HCT116 (cell line): ENCODE results near the gene PLPP7. TPM values are rescaled to one million over a fixed set of nuclear protein-coding genes. Genes with fewer than 3 reads are reported as not detected.

ENCODE experiments used
- ATAC-seq: fragments of 200-7000 bp; cut with Tn5 transposase; 2 replicates; pipeline ENCODE4 v1.9.1; 2020; ENCODE audit warnings: mild to moderate bottlenecking, moderate library complexity
- BruUV-seq: library from RNA; stranded (reverse); fragments of 400-500 nt; replicated peaks from 2 replicates; lab custom pipeline; 2021; lab: Mats Ljungman, UMichigan
- CTCF ChIA-PET: fragments of 300-600 bp; sonication (Branson Sonifier 250); formaldehyde crosslinking; loops from one replicate; lab custom pipeline; 2021; ENCODE audit warnings: antibody characterized with exemption; lab: Charles Lee
- POLR2A ChIA-PET: fragments of 300-600, 350-600 bp; sonication (Branson Sonifier 250); formaldehyde crosslinking; loops from one replicate; lab custom pipeline; 2021; ENCODE audit warnings: antibody characterized with exemption; lab: Charles Lee
- RAD21 ChIA-PET, 2 experiments: fragments of 300-600 bp; sonication (Branson Sonifier 250); formaldehyde crosslinking; loops; one replicate each; lab custom pipeline; 2023; ENCODE audit warnings: low total read pairs in 2 of 2; ENCODE audit not compliant: uncharacterized antibody in 2 of 2, unreplicated experiment in 2 of 2, low non-redundant PET in 1 of 2; lab: Charles Lee
- DNase-seq: peaks from one replicate; pipeline ENCODE4 v3.0.0-alpha.2; 2010; ENCODE audit warnings: low read depth, low spot score
- H2AFZ ChIP-seq: fragments of 200-600 bp; shearing (Covaris generic), sonication (generic); 2 replicates; pipeline ENCODE4 v1.6.1; 2017; ENCODE audit warnings: low read depth, mixed run types, mixed read lengths, antibody characterized with exemption, low read length; ENCODE audit not compliant: poor library complexity, severe bottlenecking
- H3K27ac ChIP-seq: 2 replicates; pipeline ENCODE4 v1.5.1; 2012; ENCODE audit warnings: low read depth, low read length
- H3K27me3 ChIP-seq: fragments of 200-600 bp; sonication (generic); 2 replicates; pipeline ENCODE4 v1.6.1; 2016; ENCODE audit warnings: mixed run types, low read length, mixed read lengths; ENCODE audit not compliant: insufficient read depth
- H3K36me3 ChIP-seq, 2 experiments: fragments of 200-500 bp in 1 of 2; fragments of 200-600 bp in 1 of 2; sonication (Bioruptor generic) in 1 of 2; sonication (generic) in 1 of 2; 2 replicates each; pipeline versions ENCODE4 v1.5.1 to v1.6.1; 2014 to 2016; ENCODE audit warnings: low read length in 2 of 2, inconsistent platforms in 1 of 2, mixed read lengths in 1 of 2, mixed run types in 1 of 2; ENCODE audit not compliant: insufficient read depth in 2 of 2, control insufficient read depth in 1 of 2
- H3K4me1 ChIP-seq, 2 experiments: fragments of 200-600 bp in 1 of 2; sonication (generic) in 1 of 2; 2 replicates each; pipeline versions ENCODE4 v1.5.1 to v1.6.1; 2012 to 2017; ENCODE audit warnings: low read length in 2 of 2, inconsistent platforms in 1 of 2, mild to moderate bottlenecking in 1 of 2, mixed read lengths in 1 of 2, mixed run types in 1 of 2, moderate library complexity in 1 of 2; ENCODE audit not compliant: insufficient read depth in 2 of 2, control insufficient read depth in 1 of 2
- H3K4me2 ChIP-seq: fragments of 200-600 bp; sonication (generic); 2 replicates; pipeline ENCODE4 v1.6.1; 2017; ENCODE audit warnings: mixed run types, low read length, mixed read lengths
- H3K4me3 ChIP-seq, 2 experiments: fragments of 200-600 bp in 1 of 2; sonication (generic) in 1 of 2; replicated peaks in 1 of 2; 2 replicates each; pipeline ENCODE4 v1.5.1; 2011 to 2016; ENCODE audit warnings: low read length in 2 of 2, control low read depth in 1 of 2, low read depth in 1 of 2, mild to moderate bottlenecking in 1 of 2, mixed read lengths in 1 of 2, mixed run types in 1 of 2
- H3K79me2 ChIP-seq: fragments of 200-600 bp; sonication (generic); 2 replicates; pipeline ENCODE4 v1.6.1; 2017; ENCODE audit warnings: mild to moderate bottlenecking, mixed run types, low read length, moderate library complexity, mixed read lengths; ENCODE audit not compliant: insufficient read depth
- H3K9ac ChIP-seq: fragments of 200-600 bp; sonication (generic); 2 replicates; pipeline ENCODE4 v1.6.1; 2016; ENCODE audit warnings: low read length, mixed read lengths
- H3K9me2 ChIP-seq: fragments of 200-600 bp; sonication (generic), shearing (Covaris generic); 2 replicates; pipeline ENCODE4 v1.6.1; 2017; ENCODE audit warnings: mixed run types, mild to moderate bottlenecking, moderate library complexity; ENCODE audit not compliant: insufficient read depth
- H3K9me3 ChIP-seq, 2 experiments: fragments of 200-500 bp in 1 of 2; fragments of 200-600 bp in 1 of 2; sonication (Bioruptor generic) in 1 of 2; sonication (generic) in 1 of 2; 2 replicates each; pipeline ENCODE4 v1.6.1; 2014 to 2017; ENCODE audit warnings: low read length in 2 of 2, mixed read lengths in 2 of 2, inconsistent platforms in 1 of 2, low read depth in 1 of 2, mild to moderate bottlenecking in 1 of 2, mixed run types in 1 of 2, moderate library complexity in 1 of 2; ENCODE audit not compliant: control insufficient read depth in 1 of 2, insufficient read depth in 1 of 2
- H4K20me1 ChIP-seq: fragments of 200-600 bp; sonication (generic), shearing (Covaris generic); 2 replicates; pipeline ENCODE4 v1.6.1; 2017; ENCODE audit warnings: mixed run types, mild to moderate bottlenecking, moderate library complexity; ENCODE audit not compliant: insufficient read depth
- CBX3 ChIP-seq: IDR thresholded peaks from 2 replicates; pipeline ENCODE4 v1.6.1; 2012; ENCODE audit warnings: low read depth
- CEBPB ChIP-seq: IDR thresholded peaks from 2 replicates; pipeline ENCODE4 v1.6.1; 2012; ENCODE audit warnings: low read depth
- EGR1 ChIP-seq: IDR thresholded peaks from 2 replicates; pipeline ENCODE4 v1.6.1; 2012; ENCODE audit warnings: low read depth
- ELF1 ChIP-seq: IDR thresholded peaks from 2 replicates; pipeline ENCODE4 v1.6.1; 2012; ENCODE audit warnings: low read depth, borderline replicate concordance
- EZH2phosphoT487 ChIP-seq: fragments of 200-600 bp; IDR thresholded peaks from 2 replicates; pipeline ENCODE4 v1.6.1; 2018; ENCODE audit warnings: antibody characterized with exemption, borderline replicate concordance
- POLR2AphosphoS5 ChIP-seq: IDR thresholded peaks from 2 replicates; pipeline ENCODE4 v1.6.1; 2011; ENCODE audit warnings: mild to moderate bottlenecking, low read depth, low read length, moderate library complexity
- RAD21 ChIP-seq: IDR thresholded peaks from 2 replicates; pipeline ENCODE4 v1.6.1; 2012; ENCODE audit warnings: low read depth, mild to moderate bottlenecking
- SP1 ChIP-seq: IDR thresholded peaks from 2 replicates; pipeline ENCODE4 v1.6.1; 2012; ENCODE audit warnings: low read depth
- SRF ChIP-seq: IDR thresholded peaks from 2 replicates; pipeline ENCODE4 v1.6.1; 2012; ENCODE audit warnings: low read depth
- YY1 ChIP-seq: IDR thresholded peaks from 2 replicates; pipeline ENCODE4 v1.6.1; 2011; ENCODE audit warnings: low read length, low read depth, moderate library complexity, mild to moderate bottlenecking; ENCODE audit not compliant: insufficient replicate concordance; ENCODE audit errors: extremely low read depth
- ZFX ChIP-seq: fragments of 450-650 bp; IDR thresholded peaks from 2 replicates; pipeline ENCODE4 v1.6.1; 2017
- ZNF274 ChIP-seq: fragments of 200-500 bp; sonication (Bioruptor generic); IDR thresholded peaks from 2 replicates; pipeline ENCODE4 v1.6.1; 2014; ENCODE audit warnings: mild to moderate bottlenecking, low read depth, low read length, inconsistent platforms
- intact Hi-C: fragments of 100-400 bp; cut with micrococcal nuclease; formaldehyde crosslinking; loops from 2 replicates; pipeline ENCODE4 v1.10.0; 2022
- total RNA-seq: library from RNA; stranded (reverse); gene quantifications from one replicate; pipeline ENCODE4 v1.2.1, GENCODE V29; 2021; ENCODE audit not compliant: unreplicated experiment
- TF ChIP-seq, protein P1 (sequence below), 3 experiments: fragments of 200-600 bp in 1 of 3; sonication (generic) in 1 of 3; IDR thresholded peaks in 2 of 3; conservative IDR thresholded peaks in 1 of 3; 2 replicates each; pipeline ENCODE4 v1.5.1; 2012 to 2017; ENCODE audit warnings: low read depth in 2 of 3, low read length in 2 of 3, antibody characterized with exemption in 1 of 3, borderline replicate concordance in 1 of 3, control low read depth in 1 of 3, mild to moderate bottlenecking in 1 of 3, mixed read lengths in 1 of 3, mixed run types in 1 of 3, moderate library complexity in 1 of 3; ENCODE audit not compliant: insufficient read depth in 1 of 3
- TF ChIP-seq, protein P2 (sequence below): IDR thresholded peaks from 2 replicates; pipeline ENCODE4 v1.6.1; 2012
- TF ChIP-seq, protein P3 (sequence below): IDR thresholded peaks from 2 replicates; pipeline ENCODE4 v1.6.1; 2012

PLPP7 gene
- total RNA-seq, 1 experiment from 2014 or later = 0.37 TPM

DNA sequence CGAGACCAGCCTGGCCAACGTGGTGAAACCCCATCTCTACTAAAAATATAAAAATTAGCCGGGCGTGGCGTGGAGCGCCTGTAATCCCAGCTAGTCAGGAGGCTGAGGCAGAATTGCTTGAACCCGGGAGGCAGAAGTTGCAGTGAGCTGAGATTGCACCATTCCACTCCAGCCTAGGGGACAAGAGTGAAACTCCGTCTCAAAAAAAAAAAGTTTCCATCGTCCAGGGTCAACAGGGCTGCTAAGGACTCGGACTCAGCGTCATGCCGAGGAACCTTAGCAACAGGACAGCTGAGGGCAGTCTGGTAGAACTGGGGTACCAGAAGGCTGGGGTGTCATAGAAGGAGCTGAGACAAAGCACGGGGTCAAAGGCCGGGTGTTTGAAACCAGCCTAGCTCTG lies 34.9 kb upstream of the PLPP7 start:
- POLR2A ChIA-PET = no interaction called here
- H3K9ac ChIP-seq = no peak overlapping the region
- CTCF ChIA-PET = no interaction called here
- no peak for ATAC-seq
- RAD21 ChIA-PET = no interaction called here
- no peaks in the 10 kb centered on the region for H3K79me2 ChIP-seq
- no TSS peak for BruUV-seq
- H3K27me3 ChIP-seq = no peaks in the 10 kb centered on the region
- no peaks in the 10 kb centered on the region for H3K9me2 ChIP-seq
- H3K36me3 ChIP-seq = no peaks in the 10 kb centered on the region
- no peaks in the 10 kb centered on the region for H4K20me1 ChIP-seq
- TF ChIP-seq, protein P1, sequence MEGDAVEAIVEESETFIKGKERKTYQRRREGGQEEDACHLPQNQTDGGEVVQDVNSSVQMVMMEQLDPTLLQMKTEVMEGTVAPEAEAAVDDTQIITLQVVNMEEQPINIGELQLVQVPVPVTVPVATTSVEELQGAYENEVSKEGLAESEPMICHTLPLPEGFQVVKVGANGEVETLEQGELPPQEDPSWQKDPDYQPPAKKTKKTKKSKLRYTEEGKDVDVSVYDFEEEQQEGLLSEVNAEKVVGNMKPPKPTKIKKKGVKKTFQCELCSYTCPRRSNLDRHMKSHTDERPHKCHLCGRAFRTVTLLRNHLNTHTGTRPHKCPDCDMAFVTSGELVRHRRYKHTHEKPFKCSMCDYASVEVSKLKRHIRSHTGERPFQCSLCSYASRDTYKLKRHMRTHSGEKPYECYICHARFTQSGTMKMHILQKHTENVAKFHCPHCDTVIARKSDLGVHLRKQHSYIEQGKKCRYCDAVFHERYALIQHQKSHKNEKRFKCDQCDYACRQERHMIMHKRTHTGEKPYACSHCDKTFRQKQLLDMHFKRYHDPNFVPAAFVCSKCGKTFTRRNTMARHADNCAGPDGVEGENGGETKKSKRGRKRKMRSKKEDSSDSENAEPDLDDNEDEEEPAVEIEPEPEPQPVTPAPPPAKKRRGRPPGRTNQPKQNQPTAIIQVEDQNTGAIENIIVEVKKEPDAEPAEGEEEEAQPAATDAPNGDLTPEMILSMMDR (IDR thresholded peaks at IDR 0.05 in 2 of 3, conservative IDR thresholded peaks at IDR 0.05 in 1 of 3; ENCODE audit: borderline replicate concordance in 1 of 3, insufficient read depth in 1 of 3, low read depth in 2 of 3, low read length in 2 of 3) = no peak
- TF ChIP-seq, protein P2, sequence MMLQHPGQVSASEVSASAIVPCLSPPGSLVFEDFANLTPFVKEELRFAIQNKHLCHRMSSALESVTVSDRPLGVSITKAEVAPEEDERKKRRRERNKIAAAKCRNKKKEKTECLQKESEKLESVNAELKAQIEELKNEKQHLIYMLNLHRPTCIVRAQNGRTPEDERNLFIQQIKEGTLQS = no peak
- TF ChIP-seq RAD21 (no peak), CEBPB (no peak), CBX3 (no peak), EZH2phosphoT487 (no peak)
- DNase-seq = no peak
- intact Hi-C loops = no loop called here
- no peak overlapping the region for H2AFZ ChIP-seq
- no peak overlapping the region for H3K4me2 ChIP-seq
- no peaks in the 10 kb centered on the region for H3K9me3 ChIP-seq
- peaks cover 0 to 4% of the 10 kb centered on the region in 2 experiments; a peak in 1 of 4 replicates for H3K4me1 ChIP-seq
- no peak overlapping the region for H3K27ac ChIP-seq
- no peak overlapping the region for H3K4me3 ChIP-seq

DNA sequence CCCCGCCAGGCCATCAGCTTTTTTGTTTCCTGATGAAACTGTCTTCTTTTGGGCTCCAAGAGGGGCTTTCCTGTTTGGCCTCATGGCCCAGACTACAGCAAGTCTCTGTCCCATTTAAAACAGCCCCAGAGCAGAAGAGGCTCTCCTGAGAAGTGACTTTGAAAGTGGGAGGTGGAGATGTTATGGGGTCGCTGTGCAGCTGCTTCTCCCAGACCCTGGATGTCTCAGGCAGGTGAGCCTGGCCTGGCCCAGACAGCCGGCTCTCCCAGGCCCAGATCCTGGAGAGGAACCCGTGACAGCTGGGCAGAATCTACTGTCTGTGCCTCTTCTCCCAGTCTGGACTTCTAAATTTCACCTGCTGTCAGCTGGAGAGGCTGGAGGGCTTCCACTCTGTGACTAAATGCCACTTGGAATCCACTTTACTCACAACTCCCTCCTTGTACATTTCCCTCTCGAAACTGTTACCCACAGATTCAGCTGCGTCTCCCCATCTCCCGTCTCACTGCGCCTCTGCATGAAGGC lies 33.8 kb upstream of the PLPP7 start:
- no TSS peak for BruUV-seq
- no peak for DNase-seq
- H3K4me1 ChIP-seq = peaks cover 0 to 4% of the 10 kb centered on the region in 2 experiments; a peak in 1 of 4 replicates
- H3K4me3 ChIP-seq = no peak overlapping the region
- no peak overlapping the region for H3K4me2 ChIP-seq
- ATAC-seq = no peak
- no peaks in the 10 kb centered on the region for H4K20me1 ChIP-seq
- RAD21 ChIA-PET = no interaction called here
- no peaks in the 10 kb centered on the region for H3K9me3 ChIP-seq
- no peaks in the 10 kb centered on the region for H3K36me3 ChIP-seq
- no peaks in the 10 kb centered on the region for H3K27me3 ChIP-seq
- POLR2A ChIA-PET = no interaction called here
- H3K27ac ChIP-seq = no peak overlapping the region
- H3K9ac ChIP-seq = no peak overlapping the region
- CTCF ChIA-PET = no interaction called here
- intact Hi-C loops = no loop called here
- H2AFZ ChIP-seq = no peak overlapping the region
- no peaks in the 10 kb centered on the region for H3K9me2 ChIP-seq
- H3K79me2 ChIP-seq = no peaks in the 10 kb centered on the region
- TF ChIP-seq, protein P3, sequence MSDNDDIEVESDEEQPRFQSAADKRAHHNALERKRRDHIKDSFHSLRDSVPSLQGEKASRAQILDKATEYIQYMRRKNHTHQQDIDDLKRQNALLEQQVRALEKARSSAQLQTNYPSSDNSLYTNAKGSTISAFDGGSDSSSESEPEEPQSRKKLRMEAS = no peak
- TF ChIP-seq, protein P1 (IDR thresholded peaks at IDR 0.05 in 2 of 3, conservative IDR thresholded peaks at IDR 0.05 in 1 of 3; ENCODE audit: borderline replicate concordance in 1 of 3, insufficient read depth in 1 of 3, low read depth in 2 of 3, low read length in 2 of 3) = no peak
- TF ChIP-seq YY1 (no peak), RAD21 (no peak), CEBPB (no peak), CBX3 (no peak), EGR1 (no peak), POLR2AphosphoS5 (no peak), ELF1 (no peak), ZFX (no peak), SP1 (no peak), SRF (no peak), ZNF274 (no peak)
